ENCODE data around the gene GGT1. TPM values are rescaled to one million over a fixed set of nuclear protein-coding genes. Genes with fewer than 3 reads are reported as not detected.

The GGT1 gene
- total and polyA plus RNA-seq, 2 of the 8 experiments (the other 6 are each of a cell fraction or from before 2014, with no cell fraction given), result 14.4 to 29.2 TPM

GRCh38 chr22:24584166-24584790 lies 18.7 kb upstream of the GGT1 start (continued):
- TF ChIP-seq, protein P1, sequence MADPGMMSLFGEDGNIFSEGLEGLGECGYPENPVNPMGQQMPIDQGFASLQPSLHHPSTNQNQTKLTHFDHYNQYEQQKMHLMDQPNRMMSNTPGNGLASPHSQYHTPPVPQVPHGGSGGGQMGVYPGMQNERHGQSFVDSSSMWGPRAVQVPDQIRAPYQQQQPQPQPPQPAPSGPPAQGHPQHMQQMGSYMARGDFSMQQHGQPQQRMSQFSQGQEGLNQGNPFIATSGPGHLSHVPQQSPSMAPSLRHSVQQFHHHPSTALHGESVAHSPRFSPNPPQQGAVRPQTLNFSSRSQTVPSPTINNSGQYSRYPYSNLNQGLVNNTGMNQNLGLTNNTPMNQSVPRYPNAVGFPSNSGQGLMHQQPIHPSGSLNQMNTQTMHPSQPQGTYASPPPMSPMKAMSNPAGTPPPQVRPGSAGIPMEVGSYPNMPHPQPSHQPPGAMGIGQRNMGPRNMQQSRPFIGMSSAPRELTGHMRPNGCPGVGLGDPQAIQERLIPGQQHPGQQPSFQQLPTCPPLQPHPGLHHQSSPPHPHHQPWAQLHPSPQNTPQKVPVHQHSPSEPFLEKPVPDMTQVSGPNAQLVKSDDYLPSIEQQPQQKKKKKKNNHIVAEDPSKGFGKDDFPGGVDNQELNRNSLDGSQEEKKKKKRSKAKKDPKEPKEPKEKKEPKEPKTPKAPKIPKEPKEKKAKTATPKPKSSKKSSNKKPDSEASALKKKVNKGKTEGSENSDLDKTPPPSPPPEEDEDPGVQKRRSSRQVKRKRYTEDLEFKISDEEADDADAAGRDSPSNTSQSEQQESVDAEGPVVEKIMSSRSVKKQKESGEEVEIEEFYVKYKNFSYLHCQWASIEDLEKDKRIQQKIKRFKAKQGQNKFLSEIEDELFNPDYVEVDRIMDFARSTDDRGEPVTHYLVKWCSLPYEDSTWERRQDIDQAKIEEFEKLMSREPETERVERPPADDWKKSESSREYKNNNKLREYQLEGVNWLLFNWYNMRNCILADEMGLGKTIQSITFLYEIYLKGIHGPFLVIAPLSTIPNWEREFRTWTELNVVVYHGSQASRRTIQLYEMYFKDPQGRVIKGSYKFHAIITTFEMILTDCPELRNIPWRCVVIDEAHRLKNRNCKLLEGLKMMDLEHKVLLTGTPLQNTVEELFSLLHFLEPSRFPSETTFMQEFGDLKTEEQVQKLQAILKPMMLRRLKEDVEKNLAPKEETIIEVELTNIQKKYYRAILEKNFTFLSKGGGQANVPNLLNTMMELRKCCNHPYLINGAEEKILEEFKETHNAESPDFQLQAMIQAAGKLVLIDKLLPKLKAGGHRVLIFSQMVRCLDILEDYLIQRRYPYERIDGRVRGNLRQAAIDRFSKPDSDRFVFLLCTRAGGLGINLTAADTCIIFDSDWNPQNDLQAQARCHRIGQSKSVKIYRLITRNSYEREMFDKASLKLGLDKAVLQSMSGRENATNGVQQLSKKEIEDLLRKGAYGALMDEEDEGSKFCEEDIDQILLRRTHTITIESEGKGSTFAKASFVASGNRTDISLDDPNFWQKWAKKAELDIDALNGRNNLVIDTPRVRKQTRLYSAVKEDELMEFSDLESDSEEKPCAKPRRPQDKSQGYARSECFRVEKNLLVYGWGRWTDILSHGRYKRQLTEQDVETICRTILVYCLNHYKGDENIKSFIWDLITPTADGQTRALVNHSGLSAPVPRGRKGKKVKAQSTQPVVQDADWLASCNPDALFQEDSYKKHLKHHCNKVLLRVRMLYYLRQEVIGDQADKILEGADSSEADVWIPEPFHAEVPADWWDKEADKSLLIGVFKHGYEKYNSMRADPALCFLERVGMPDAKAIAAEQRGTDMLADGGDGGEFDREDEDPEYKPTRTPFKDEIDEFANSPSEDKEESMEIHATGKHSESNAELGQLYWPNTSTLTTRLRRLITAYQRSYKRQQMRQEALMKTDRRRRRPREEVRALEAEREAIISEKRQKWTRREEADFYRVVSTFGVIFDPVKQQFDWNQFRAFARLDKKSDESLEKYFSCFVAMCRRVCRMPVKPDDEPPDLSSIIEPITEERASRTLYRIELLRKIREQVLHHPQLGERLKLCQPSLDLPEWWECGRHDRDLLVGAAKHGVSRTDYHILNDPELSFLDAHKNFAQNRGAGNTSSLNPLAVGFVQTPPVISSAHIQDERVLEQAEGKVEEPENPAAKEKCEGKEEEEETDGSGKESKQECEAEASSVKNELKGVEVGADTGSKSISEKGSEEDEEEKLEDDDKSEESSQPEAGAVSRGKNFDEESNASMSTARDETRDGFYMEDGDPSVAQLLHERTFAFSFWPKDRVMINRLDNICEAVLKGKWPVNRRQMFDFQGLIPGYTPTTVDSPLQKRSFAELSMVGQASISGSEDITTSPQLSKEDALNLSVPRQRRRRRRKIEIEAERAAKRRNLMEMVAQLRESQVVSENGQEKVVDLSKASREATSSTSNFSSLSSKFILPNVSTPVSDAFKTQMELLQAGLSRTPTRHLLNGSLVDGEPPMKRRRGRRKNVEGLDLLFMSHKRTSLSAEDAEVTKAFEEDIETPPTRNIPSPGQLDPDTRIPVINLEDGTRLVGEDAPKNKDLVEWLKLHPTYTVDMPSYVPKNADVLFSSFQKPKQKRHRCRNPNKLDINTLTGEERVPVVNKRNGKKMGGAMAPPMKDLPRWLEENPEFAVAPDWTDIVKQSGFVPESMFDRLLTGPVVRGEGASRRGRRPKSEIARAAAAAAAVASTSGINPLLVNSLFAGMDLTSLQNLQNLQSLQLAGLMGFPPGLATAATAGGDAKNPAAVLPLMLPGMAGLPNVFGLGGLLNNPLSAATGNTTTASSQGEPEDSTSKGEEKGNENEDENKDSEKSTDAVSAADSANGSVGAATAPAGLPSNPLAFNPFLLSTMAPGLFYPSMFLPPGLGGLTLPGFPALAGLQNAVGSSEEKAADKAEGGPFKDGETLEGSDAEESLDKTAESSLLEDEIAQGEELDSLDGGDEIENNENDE (IDR thresholded peaks at IDR 0.05; ENCODE audit: insufficient replicate concordance, low read length), result no peak
- TF ChIP-seq CTBP2 (IDR thresholded peaks at IDR 0.05; ENCODE audit: borderline replicate concordance, insufficient read depth, insufficient read length, low read length), result no peak
- no peak for TF ChIP-seq NANOG (IDR thresholded peaks at IDR 0.05; ENCODE audit: insufficient read depth, low read depth, low read length, poor library complexity, severe bottlenecking)
- TF ChIP-seq TCF12 (IDR thresholded peaks at IDR 0.05; ENCODE audit: low read depth, low read length), result no peak
- TF ChIP-seq BCL11A (IDR thresholded peaks at IDR 0.05; ENCODE audit: low read depth in 2 of 2, low read length in 2 of 2), result no peak
- TF ChIP-seq EGR1 (IDR thresholded peaks at IDR 0.05; ENCODE audit: borderline replicate concordance, low read depth, low read length), result no peak
- TF ChIP-seq SUZ12 (IDR thresholded peaks at IDR 0.05; ENCODE audit: low read length), result no peak
- no peak for TF ChIP-seq ASH2L (IDR thresholded peaks at IDR 0.05; ENCODE audit: low read length)
- TF ChIP-seq SP1 (IDR thresholded peaks at IDR 0.05; ENCODE audit: low read depth, low read length), result no peak

Measured in H1 (cell line).